22Rv1 (cell line): ENCODE results near the gene CACNG5.

ENCODE experiments used
- H3K27ac ChIP-seq: fragments of 450-650 bp; 2 replicates; pipeline ENCODE4 v1.5.1; 2017
- CTCF ChIP-seq: fragments of 450-650 bp; IDR thresholded peaks from 2 replicates; pipeline ENCODE4 v1.5.1; 2017; ENCODE audit warnings: mild to moderate bottlenecking
- ZFX ChIP-seq: fragments of 450-650 bp; IDR thresholded peaks from 2 replicates; pipeline ENCODE4 v1.6.1; 2017; ENCODE audit warnings: antibody characterized with exemption, borderline replicate concordance

The CACNG5 gene

GRCh38 chr17:66916946-66917345 is 82.0 kb downstream of the CACNG5 start:
- H3K27ac ChIP-seq, result no peak overlapping the region
- TF ChIP-seq CTCF (no peak), ZFX (no peak)

GRCh38 chr17:66918896-66919295 is 84.0 kb downstream of the CACNG5 start:
- no peak overlapping the region for H3K27ac ChIP-seq
- no peak for TF ChIP-seq CTCF
- TF ChIP-seq ZFX, result no peak

- H3K27ac ChIP-seq, result no peak overlapping the region
- TF ChIP-seq CTCF (no peak), ZFX (no peak)
Observed at GRCh38 chr17:66920435-66920834, 85.5 kb downstream of the CACNG5 start.

- no peak for TF ChIP-seq ZFX
- TF ChIP-seq CTCF, result no peak
- no peak overlapping the region for H3K27ac ChIP-seq
Observed at GRCh38 chr17:66920950-66921349, 86.0 kb downstream of the CACNG5 start.

- no peak overlapping the region for H3K27ac ChIP-seq
- TF ChIP-seq CTCF, result no peak
- TF ChIP-seq ZFX, result no peak
Observed at GRCh38 chr17:66923886-66924285, 89.0 kb downstream of the CACNG5 start.

GRCh38 chr17:66925811-66926500 is 91.0 kb downstream of the CACNG5 start:
- H3K27ac ChIP-seq, result no peak overlapping the region

GRCh38 chr17:66928949-66929348 is 94.0 kb downstream of the CACNG5 start:
- TF ChIP-seq ZFX (no peak), CTCF (no peak)
- no peak overlapping the region for H3K27ac ChIP-seq

More at GRCh38 chr17:66925811-66926500, 91.0 kb downstream of the CACNG5 start:
- TF ChIP-seq CTCF (no peak), ZFX (no peak)
